CD14-positive monocyte (primary cell): Measurements from ENCODE around the gene BACH2. TPM values are rescaled to one million over a fixed set of nuclear protein-coding genes. Genes with fewer than 3 reads are reported as not detected.

ENCODE experiments used
- DNase-seq, 3 donors: peaks; one replicate each; pipeline ENCODE4 v3.0.0-alpha.2; 2011 to 2022
- H2AFZ ChIP-seq: 2 replicates; pipeline ENCODE4 v1.6.0; 2012; ENCODE audit warnings: mild to moderate bottlenecking, low read depth, low read length, inconsistent platforms; ENCODE audit not compliant: insufficient read depth, poor library complexity, severe bottlenecking
- H3K27ac ChIP-seq, 2 donors: 1 replicate in 1 of 2; 2 replicates in 1 of 2; pipeline ENCODE4 v1.5.1; 2012 to 2013; ENCODE audit warnings: low read length in 2 of 2, control low read depth in 1 of 2, inconsistent platforms in 1 of 2, low read depth in 1 of 2, mild to moderate bottlenecking in 1 of 2
- H3K27me3 ChIP-seq, 2 donors: one replicate each; pipeline versions ENCODE4 v1.6.0 to v1.6.1; 2011 to 2013; ENCODE audit warnings: low read length in 2 of 2; ENCODE audit not compliant: control insufficient read depth in 2 of 2, insufficient read depth in 2 of 2
- H3K36me3 ChIP-seq, 2 donors: replicated peaks in 1 of 2; 1 replicate in 1 of 2; 2 replicates in 1 of 2; pipeline versions ENCODE4 v1.5.1 to v1.6.1; 2012 to 2013; ENCODE audit warnings: low read length in 2 of 2, control low read depth in 1 of 2, inconsistent platforms in 1 of 2, mild to moderate bottlenecking in 1 of 2; ENCODE audit not compliant: insufficient read depth in 2 of 2, control insufficient read depth in 1 of 2
- H3K4me1 ChIP-seq, 2 donors: 1 replicate in 1 of 2; 2 replicates in 1 of 2; pipeline versions ENCODE4 v1.5.1 to v1.6.1; 2012 to 2013; ENCODE audit warnings: low read length in 2 of 2, control low read depth in 1 of 2, inconsistent platforms in 1 of 2, mild to moderate bottlenecking in 1 of 2, moderate library complexity in 1 of 2; ENCODE audit not compliant: insufficient read depth in 2 of 2, control insufficient read depth in 1 of 2
- H3K4me2 ChIP-seq: replicated peaks from 2 replicates; pipeline ENCODE3; 2012; ENCODE audit warnings: low read length, moderate library complexity, mild to moderate bottlenecking; ENCODE audit not compliant: poor library complexity, severe bottlenecking; ENCODE audit errors: extremely low read depth
- H3K4me3 ChIP-seq, 3 experiments: fragments of 200-600 bp in 1 of 3; sonication (generic) in 1 of 3; replicated peaks in 1 of 3; 1 replicate in 2 of 3; 2 replicates in 1 of 3; pipeline ENCODE4 v1.5.1; 2011 to 2013; ENCODE audit warnings: low read length in 3 of 3, mild to moderate bottlenecking in 3 of 3, control low read depth in 2 of 3, low read depth in 2 of 3, inconsistent platforms in 1 of 3, moderate library complexity in 1 of 3
- H3K79me2 ChIP-seq: 2 replicates; pipeline ENCODE4 v1.6.0; 2012; ENCODE audit warnings: mild to moderate bottlenecking, control low read depth, inconsistent platforms, low read length, moderate library complexity; ENCODE audit not compliant: insufficient read depth
- H3K9ac ChIP-seq: 2 replicates; pipeline ENCODE4 v1.6.0; 2017; ENCODE audit warnings: low read length, mild to moderate bottlenecking; ENCODE audit not compliant: insufficient read depth, poor library complexity, severe bottlenecking
- H3K9me3 ChIP-seq, 2 donors: replicated peaks in 1 of 2; 1 replicate in 1 of 2; 2 replicates in 1 of 2; pipeline versions ENCODE4 v1.5.1 to v1.6.1; 2012 to 2013; ENCODE audit warnings: low read length in 2 of 2, control low read depth in 1 of 2; ENCODE audit not compliant: control insufficient read depth in 1 of 2, insufficient read depth in 1 of 2
- H4K20me1 ChIP-seq: 2 replicates; pipeline ENCODE4 v1.6.0; 2012; ENCODE audit warnings: mild to moderate bottlenecking, low read length, control low read depth, moderate library complexity; ENCODE audit not compliant: insufficient read depth
- H3K27ac Mint-ChIP-seq, 7 donors: one replicate each; pipeline ENCODE4 v1.8.0; 2020; ENCODE audit warnings: mild to moderate bottlenecking in 7 of 7, mixed read lengths in 7 of 7, moderate library complexity in 6 of 7, inconsistent platforms in 2 of 7
- H3K27me3 Mint-ChIP-seq, 3 donors: one replicate each; pipeline ENCODE4 v1.8.0; 2021 to 2022; ENCODE audit warnings: low read depth in 3 of 3, mild to moderate bottlenecking in 3 of 3, mixed read lengths in 3 of 3, moderate library complexity in 3 of 3, inconsistent platforms in 1 of 3
- H3K36me3 Mint-ChIP-seq, 2 donors: one replicate each; pipeline ENCODE4 v1.8.0; 2020; ENCODE audit warnings: mixed read lengths in 2 of 2, inconsistent platforms in 1 of 2, mild to moderate bottlenecking in 1 of 2
- H3K4me1 Mint-ChIP-seq: one replicate; pipeline ENCODE4 v1.8.0; 2020; ENCODE audit warnings: mild to moderate bottlenecking, mixed read lengths
- H3K4me3 Mint-ChIP-seq, 2 donors: one replicate each; pipeline ENCODE4 v1.8.0; 2020; ENCODE audit warnings: mild to moderate bottlenecking in 2 of 2, mixed read lengths in 2 of 2, moderate library complexity in 1 of 2
- H3K9me3 Mint-ChIP-seq, 7 donors: one replicate each; pipeline ENCODE4 v1.8.0; 2020 to 2022; ENCODE audit warnings: mixed read lengths in 7 of 7, mild to moderate bottlenecking in 6 of 7, moderate library complexity in 6 of 7, inconsistent platforms in 2 of 7
- CTCF ChIP-seq: fragments of 200-600 bp; IDR thresholded peaks from one replicate; pipeline ENCODE4 v1.8.0; 2022; ENCODE audit warnings: antibody characterized with exemption, mild to moderate bottlenecking
- WGBS: methylation state at CpG from one replicate; pipeline ENCODE4 v1.1.5; 2013; ENCODE audit warnings: missing lambda C conversion rate; ENCODE audit not compliant: insufficient coverage; 5-methylcytosine and 5-hydroxymethylcytosine counted together
- intact Hi-C, 2 donors: fragments of 100-400 bp; cut with micrococcal nuclease; formaldehyde crosslinking; loops; one replicate each; pipeline versions ENCODE4 v1.15.0 to v1.15.1; 2023
- polyA plus RNA-seq, 3 donors: library from polyadenylated mRNA; depleted of rRNA in 1 of 3; unstranded in 2 of 3; stranded (reverse) in 1 of 3; fragments of 300-500 nt in 2 of 3; fragments of >200 nt in 1 of 3; fragmentation: Illumina TruSeq in 2 of 3; gene quantifications; 1 replicate in 2 of 3; 2 replicates in 1 of 3; pipeline ENCODE4 v1.2.3, GENCODE V29; 2012 to 2021

BACH2 gene
- polyA plus RNA-seq, 3 donors: 0.04 to 0.09 (median 0.05) TPM

GRCh38 chr6:90195094-90195829 lies 101.4 kb downstream of the BACH2 start:
- H3K4me3 Mint-ChIP-seq: no peak overlapping the region
- peaks cover 4 to 7% of the 10 kb centered on the region in 2 donors for H3K4me1 ChIP-seq

GRCh38 chr6:90194371-90194841 lies 102.2 kb downstream of the BACH2 start:
- Histone ChIP-seq H3K27me3 (no peaks in the 10 kb centered on the region), H3K4me1 (peaks cover 4 to 7% of the 10 kb centered on the region in 2 donors), H3K4me3 (no peak overlapping the region), H3K27ac (no peak overlapping the region), H3K79me2 (no peaks in the 10 kb centered on the region), H3K36me3 (no peaks in the 10 kb centered on the region), H4K20me1 (no peaks in the 10 kb centered on the region), H3K9me3 (peaks cover 0 to 16% of the 10 kb centered on the region in 2 donors), H3K9ac (no peak overlapping the region), H2AFZ (no peak overlapping the region), H3K4me2 (no peak overlapping the region)
- Mint-ChIP-seq H3K9me3 (peaks cover 3 to 13% (median 9%) of the 10 kb centered on the region in 7 donors), H3K4me3 (no peak overlapping the region), H3K4me1 (peaks cover 10% of the 10 kb centered on the region), H3K36me3 (no peaks in the 10 kb centered on the region), H3K27me3 (no peaks in the 10 kb centered on the region), H3K27ac (no peak overlapping the region)
- 68% methylated on average over 2 of the region's 4 CpGs for WGBS
- intact Hi-C loops: no loop called here
- no peak for TF ChIP-seq CTCF
- no peak for DNase-seq

More at GRCh38 chr6:90195094-90195829, 101.4 kb downstream of the BACH2 start:
- Histone ChIP-seq H3K4me3 (no peak overlapping the region), H4K20me1 (no peaks in the 10 kb centered on the region), H3K36me3 (no peaks in the 10 kb centered on the region), H3K27ac (no peak overlapping the region), H3K4me2 (no peak overlapping the region), H2AFZ (no peak overlapping the region), H3K79me2 (no peaks in the 10 kb centered on the region), H3K27me3 (no peaks in the 10 kb centered on the region), H3K9me3 (peaks cover 0 to 16% of the 10 kb centered on the region in 2 donors), H3K9ac (no peak overlapping the region)
- no peak for TF ChIP-seq CTCF
- intact Hi-C loops: no loop called here
- Mint-ChIP-seq H3K27me3 (no peaks in the 10 kb centered on the region), H3K9me3 (peaks cover 3 to 13% (median 9%) of the 10 kb centered on the region in 7 donors), H3K4me1 (peaks cover 10% of the 10 kb centered on the region), H3K27ac (no peak overlapping the region), H3K36me3 (no peaks in the 10 kb centered on the region)
- WGBS: 96% methylated on average over 4 of the region's 9 CpGs
- DNase-seq: no peak
